HG03097 (cell line): Measurements from ENCODE around the gene ESX1.
"Not testable (repeated sequence)": the region's sequence is repeated elsewhere in the genome, so short reads cannot be mapped to it uniquely, and the experiment has no call there.

Experiments
- ATAC-seq: cut with Tn5 transposase; IDR thresholded peaks from one replicate; pipeline ENCODE4 v1.9.1; 2021; ENCODE audit not compliant: unreplicated experiment, low FRiP score

Gene ESX1

GRCh38 chrX:104254442-104255115 is at the start of gene ESX1:
Gene ESX1 (minus strand): TSS chrX:104254933. CDS start chrX:104254849, 84 bp downstream.
- no peak for ATAC-seq

- ATAC-seq: no peak
Observed at GRCh38 chrX:104295636-104296035, 40.9 kb upstream of the ESX1 start.

GRCh38 chrX:104288961-104289360 is 34.2 kb upstream of the ESX1 start:
- no peak for ATAC-seq

- ATAC-seq: no peak
Observed at GRCh38 chrX:104288269-104288668, 33.5 kb upstream of the ESX1 start.

GRCh38 chrX:104285201-104285600 is 30.5 kb upstream of the ESX1 start:
- no peak for ATAC-seq

- ATAC-seq: no peak
Observed at GRCh38 chrX:104284507-104284906, 29.8 kb upstream of the ESX1 start.

GRCh38 chrX:104282166-104282725 is 27.5 kb upstream of the ESX1 start:
- no peak for ATAC-seq

GRCh38 chrX:104281564-104281963 is 26.8 kb upstream of the ESX1 start:
- no peak for ATAC-seq

- ATAC-seq: no peak
Observed at GRCh38 chrX:104280609-104281008, 25.9 kb upstream of the ESX1 start.

GRCh38 chrX:104270916-104271512 is 16.3 kb upstream of the ESX1 start:
- ATAC-seq: no peak

GRCh38 chrX:104270212-104270611 is 15.5 kb upstream of the ESX1 start:
- ATAC-seq: no peak

GRCh38 chrX:104255465-104255864 is 732 bp upstream of the ESX1 start:
- ATAC-seq: no peak

GRCh38 chrX:104253567-104254441 is 929 bp downstream of the ESX1 start:
- no peak for ATAC-seq

GRCh38 chrX:104250470-104250869 is 4.3 kb downstream of the ESX1 start:
- no peak for ATAC-seq

GRCh38 chrX:104230060-104230459 is 24.7 kb downstream of the ESX1 start:
- not testable (repeated sequence) for ATAC-seq

- no peak for ATAC-seq
Observed at GRCh38 chrX:104211187-104211586, 43.5 kb downstream of the ESX1 start.

GRCh38 chrX:104205548-104205947 is 49.2 kb downstream of the ESX1 start:
- ATAC-seq: no peak
